Measurements from ENCODE around the gene SERPINB6. TPM values are rescaled to one million over a fixed set of nuclear protein-coding genes. Genes with fewer than 3 reads are reported as not detected.

Gene SERPINB6
- total and polyA plus RNA-seq, 8 donors: 79.1 to 281 (median 156) TPM

- no peak for TF ChIP-seq POLR2AphosphoS5 (IDR thresholded peaks at IDR 0.05)
- TF ChIP-seq POLR2A (IDR thresholded peaks at IDR 0.05): no peak
- TF ChIP-seq CTCF (IDR thresholded peaks at IDR 0.05): no peak
- TF ChIP-seq EP300 (IDR thresholded peaks at IDR 0.05): no peak
- Histone ChIP-seq H3K4me3 (no peak overlapping the region), H3K27me3 (no peaks in the 10 kb centered on the region), H3K4me1 (peaks cover 8 to 22% (median 14%) of the 10 kb centered on the region in 4 donors), H3K36me3 (peaks cover 24 to 89% (median 79%) of the 10 kb centered on the region in 4 donors), H3K9me3 (no peaks in the 10 kb centered on the region), H3K27ac (no peak overlapping the region)
- WGBS, 5 donors: 79 to 89% (median 85%) methylated on average over 12 of the region's 12 CpGs
- intact Hi-C loops (cut with DNase I; ENCODE audit: low total_unique reads): loop anchor here (5.0 kb wide), 1 partner anchor 37 kb away; no protein-coding TSS in a partner anchor
- DNase-seq: peak in 1 of 2 donors; percentile 14
Observed at GRCh38 chr6:2950713-2951112, 20.7 kb downstream of the SERPINB6 start.

- Histone ChIP-seq H3K27me3 (no peaks in the 10 kb centered on the region), H3K27ac (no peak overlapping the region), H3K4me3 (no peak overlapping the region), H3K9me3 (no peaks in the 10 kb centered on the region), H3K4me1 (peaks cover 8 to 22% (median 14%) of the 10 kb centered on the region in 4 donors), H3K36me3 (peaks cover 19 to 78% (median 68%) of the 10 kb centered on the region in 4 donors)
- 78 to 85% (median 83%) methylated on average over 6 of the region's 6 CpGs for WGBS, 5 donors
- intact Hi-C loops (cut with DNase I; ENCODE audit: low total_unique reads): loop anchor here (5.0 to 10.0 kb wide), 2 partner anchors 38 to 165 kb away; no protein-coding TSS in a partner anchor
- peak in 1 of 2 donors; percentile 4 for DNase-seq
- TF ChIP-seq EP300 (IDR thresholded peaks at IDR 0.05) (no peak), CTCF (IDR thresholded peaks at IDR 0.05) (no peak), POLR2A (IDR thresholded peaks at IDR 0.05) (no peak), POLR2AphosphoS5 (IDR thresholded peaks at IDR 0.05) (no peak)
Observed at GRCh38 chr6:2949536-2950083, 21.8 kb downstream of the SERPINB6 start.

GRCh38 chr6:2949121-2949520, 22.2 kb downstream of the SERPINB6 start:
- no peak for TF ChIP-seq POLR2AphosphoS5 (IDR thresholded peaks at IDR 0.05)
- TF ChIP-seq CTCF (IDR thresholded peaks at IDR 0.05): no peak
- TF ChIP-seq EP300 (IDR thresholded peaks at IDR 0.05): no peak
- TF ChIP-seq POLR2A (IDR thresholded peaks at IDR 0.05): no peak
- Histone ChIP-seq H3K36me3 (peaks cover 19 to 73% (median 63%) of the 10 kb centered on the region in 4 donors), H3K27me3 (no peaks in the 10 kb centered on the region), H3K27ac (no peak overlapping the region), H3K4me3 (no peak overlapping the region), H3K9me3 (no peaks in the 10 kb centered on the region), H3K4me1 (peaks cover 8 to 22% (median 14%) of the 10 kb centered on the region in 4 donors)
- intact Hi-C loops (cut with DNase I; ENCODE audit: low total_unique reads): loop anchor here (10.0 kb wide), 1 partner anchor 164 kb away; no protein-coding TSS in a partner anchor
- WGBS, 5 donors: 93 to 96% (median 94%) methylated on average over 12 of the region's 12 CpGs
- peak in 1 of 2 donors; percentile 20 for DNase-seq

- no peak overlapping the region for H3K4me3 ChIP-seq
- DNase-seq: peak in 1 of 2 donors; percentile 7
- H3K4me1 ChIP-seq: peaks cover 8 to 25% (median 14%) of the 10 kb centered on the region in 4 donors
- intact Hi-C loops (cut with DNase I; ENCODE audit: low total_unique reads): loop anchor here (10.0 kb wide), 1 partner anchor 164 kb away; no protein-coding TSS in a partner anchor
- H3K9me3 ChIP-seq: no peaks in the 10 kb centered on the region
- no peaks in the 10 kb centered on the region for H3K27me3 ChIP-seq
- H3K36me3 ChIP-seq: peaks cover 19 to 66% (median 57%) of the 10 kb centered on the region in 4 donors
- TF ChIP-seq EP300 (IDR thresholded peaks at IDR 0.05) (no peak), POLR2A (IDR thresholded peaks at IDR 0.05) (no peak), POLR2AphosphoS5 (IDR thresholded peaks at IDR 0.05) (no peak), CTCF (IDR thresholded peaks at IDR 0.05) (no peak)
- H3K27ac ChIP-seq: no peak overlapping the region
- 92 to 94% (median 94%) methylated on average over 27 to 30 of the region's 30 CpGs for WGBS, 5 donors
Observed at GRCh38 chr6:2948228-2949025, 22.9 kb downstream of the SERPINB6 start.

Data from stomach (tissue), 9 donors.